ENCODE data around the gene SC5D. TPM values are rescaled to one million over a fixed set of nuclear protein-coding genes. Genes with fewer than 3 reads are reported as not detected.

Gene SC5D
- total RNA-seq, 1 experiment from 2014 or later: 12.1 TPM

DNA sequence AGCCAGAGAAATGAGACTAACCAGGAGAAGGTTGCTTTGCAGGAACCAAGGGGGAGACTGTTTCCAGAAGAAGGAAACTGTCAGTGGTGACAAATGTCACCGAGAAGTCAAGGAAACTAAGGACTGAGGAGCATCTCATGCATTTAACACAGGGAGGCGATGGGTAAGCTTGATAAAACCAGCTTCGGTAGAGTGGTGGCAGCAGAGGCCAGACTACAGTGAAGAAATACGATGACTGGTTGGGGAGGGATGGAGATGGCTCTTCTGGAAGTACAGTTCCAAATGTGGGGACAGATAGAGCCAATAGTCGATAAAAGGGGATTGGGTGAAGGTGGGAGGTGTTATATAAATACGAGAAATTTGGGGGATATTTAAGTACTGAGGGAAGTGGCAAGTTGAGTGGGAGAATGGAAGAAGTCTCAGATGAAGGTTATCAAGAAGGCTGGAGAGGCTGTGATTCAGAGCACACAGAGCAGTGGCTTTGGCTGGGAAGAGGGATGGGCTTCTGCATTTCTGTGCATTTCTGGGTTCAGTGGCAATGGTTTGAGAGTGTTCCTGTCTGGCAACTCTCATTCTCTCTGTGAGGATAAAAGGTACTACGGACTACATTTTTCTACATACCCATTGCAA is 29.2 kb downstream of the SC5D start:
- no peak for DNase-seq (ENCODE audit: low read depth)
- in situ Hi-C loops (cut with HindIII; ENCODE audit: low pct_unique_long_range_greater_than_20kb, low sequenced_read_pairs): no loop called here

- DNase-seq (ENCODE audit: low read depth): no peak
- in situ Hi-C loops (cut with HindIII; ENCODE audit: low pct_unique_long_range_greater_than_20kb, low sequenced_read_pairs): no loop called here
These were observed 30.6 kb downstream of the SC5D start for GRCh38 chr11:121323046-121323607.

- no peak for DNase-seq (ENCODE audit: low read depth)
- in situ Hi-C loops (cut with HindIII; ENCODE audit: low pct_unique_long_range_greater_than_20kb, low sequenced_read_pairs): no loop called here
These were observed 33.7 kb downstream of the SC5D start for GRCh38 chr11:121326230-121326629.

DNA sequence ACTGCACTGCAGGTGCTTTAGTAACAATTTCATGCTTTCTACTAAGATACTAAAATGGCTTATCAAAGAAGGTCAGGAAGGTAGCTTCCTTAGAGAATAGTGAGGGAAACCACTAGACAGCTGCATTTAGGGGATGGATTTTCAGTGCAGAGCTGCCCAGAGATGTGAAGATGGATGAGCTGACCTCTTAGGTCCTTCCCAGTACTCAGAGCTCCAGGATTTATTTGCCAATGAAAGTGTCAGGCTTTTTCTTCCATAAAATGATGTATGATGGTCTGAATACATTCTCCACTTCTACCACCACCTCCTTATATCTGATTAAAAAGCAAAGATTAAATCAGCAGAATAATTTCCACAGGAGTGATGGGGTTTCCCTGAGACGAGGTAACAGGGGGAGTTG is 35.0 kb downstream of the SC5D start:
- in situ Hi-C loops (cut with HindIII; ENCODE audit: low pct_unique_long_range_greater_than_20kb, low sequenced_read_pairs): no loop called here
- no peak for DNase-seq (ENCODE audit: low read depth)

DNA sequence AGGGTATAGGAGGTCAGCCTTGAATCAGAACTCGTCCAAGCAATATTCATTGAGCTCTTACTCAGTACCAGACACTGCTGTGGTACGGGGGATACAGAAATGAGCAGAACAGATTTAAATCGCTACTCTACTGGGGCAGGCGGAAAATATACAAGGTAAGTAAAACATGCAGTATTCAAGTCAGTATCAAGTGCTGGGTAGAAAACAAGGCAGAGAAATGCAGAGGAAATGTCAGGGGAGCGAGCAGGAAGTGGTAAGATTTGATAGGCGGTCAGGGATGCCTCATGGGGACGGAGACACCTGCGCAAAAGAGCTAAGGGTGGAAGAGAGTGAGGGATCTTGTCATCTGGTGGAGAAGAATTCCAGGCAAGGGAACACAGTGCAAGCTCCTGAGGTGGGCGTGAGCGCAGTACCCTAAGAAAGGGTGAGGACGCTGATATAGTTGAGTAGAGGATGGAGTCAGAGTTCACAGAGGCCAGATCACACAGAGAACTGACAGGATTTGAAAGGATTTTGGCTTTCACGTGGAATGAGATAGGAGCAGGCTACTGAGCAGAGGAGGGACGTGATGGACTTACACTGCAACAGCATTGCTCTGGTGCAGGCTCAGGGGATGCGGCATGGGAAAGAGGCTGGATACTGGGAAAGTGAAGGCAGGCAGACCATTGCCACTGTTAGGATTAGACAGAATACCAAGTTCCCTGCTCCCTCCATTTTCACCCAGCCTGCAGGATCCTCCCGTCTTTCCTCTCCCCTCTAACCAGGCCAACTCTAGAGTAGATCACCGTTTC is 35.8 kb downstream of the SC5D start:
- in situ Hi-C loops (cut with HindIII; ENCODE audit: low pct_unique_long_range_greater_than_20kb, low sequenced_read_pairs): no loop called here
- no peak for DNase-seq (ENCODE audit: low read depth)

DNA sequence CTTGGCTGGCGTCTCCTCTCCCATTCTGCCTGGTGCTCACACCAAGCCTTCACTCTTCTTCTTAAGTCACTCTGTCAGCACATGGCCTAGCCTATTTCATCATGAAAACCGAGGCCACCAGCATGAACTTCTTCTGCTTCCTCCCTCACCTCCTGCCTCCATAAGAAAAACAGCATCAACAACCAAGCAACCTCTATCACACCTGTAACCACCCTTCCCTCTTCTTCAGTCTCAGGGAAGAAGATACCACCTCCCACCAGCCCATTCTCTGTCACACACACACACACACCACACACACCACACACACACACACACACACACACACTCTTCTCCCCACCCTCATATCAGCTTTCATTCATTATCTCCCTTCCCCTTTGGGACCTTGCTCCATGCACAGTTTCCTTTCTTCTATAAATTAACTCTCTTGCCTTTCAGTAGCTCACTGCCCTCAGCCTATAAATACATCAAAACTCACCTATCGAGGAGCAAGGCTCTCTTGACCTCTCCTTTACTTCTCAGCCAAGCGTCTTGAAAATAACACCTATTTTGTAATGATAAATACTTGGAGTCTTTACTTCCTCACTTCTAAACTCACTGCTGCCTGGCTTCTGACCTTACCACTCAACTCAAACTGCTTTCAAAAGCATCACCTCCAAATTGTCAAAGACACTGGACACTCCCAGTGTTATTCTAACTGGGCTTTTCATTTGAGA is 36.6 kb downstream of the SC5D start:
- DNase-seq (ENCODE audit: low read depth): no peak
- in situ Hi-C loops (cut with HindIII; ENCODE audit: low pct_unique_long_range_greater_than_20kb, low sequenced_read_pairs): no loop called here

- in situ Hi-C loops (cut with HindIII; ENCODE audit: low pct_unique_long_range_greater_than_20kb, low sequenced_read_pairs): no loop called here
- no peak for DNase-seq (ENCODE audit: low read depth)
These were observed 37.3 kb downstream of the SC5D start for GRCh38 chr11:121329781-121330395.

DNA sequence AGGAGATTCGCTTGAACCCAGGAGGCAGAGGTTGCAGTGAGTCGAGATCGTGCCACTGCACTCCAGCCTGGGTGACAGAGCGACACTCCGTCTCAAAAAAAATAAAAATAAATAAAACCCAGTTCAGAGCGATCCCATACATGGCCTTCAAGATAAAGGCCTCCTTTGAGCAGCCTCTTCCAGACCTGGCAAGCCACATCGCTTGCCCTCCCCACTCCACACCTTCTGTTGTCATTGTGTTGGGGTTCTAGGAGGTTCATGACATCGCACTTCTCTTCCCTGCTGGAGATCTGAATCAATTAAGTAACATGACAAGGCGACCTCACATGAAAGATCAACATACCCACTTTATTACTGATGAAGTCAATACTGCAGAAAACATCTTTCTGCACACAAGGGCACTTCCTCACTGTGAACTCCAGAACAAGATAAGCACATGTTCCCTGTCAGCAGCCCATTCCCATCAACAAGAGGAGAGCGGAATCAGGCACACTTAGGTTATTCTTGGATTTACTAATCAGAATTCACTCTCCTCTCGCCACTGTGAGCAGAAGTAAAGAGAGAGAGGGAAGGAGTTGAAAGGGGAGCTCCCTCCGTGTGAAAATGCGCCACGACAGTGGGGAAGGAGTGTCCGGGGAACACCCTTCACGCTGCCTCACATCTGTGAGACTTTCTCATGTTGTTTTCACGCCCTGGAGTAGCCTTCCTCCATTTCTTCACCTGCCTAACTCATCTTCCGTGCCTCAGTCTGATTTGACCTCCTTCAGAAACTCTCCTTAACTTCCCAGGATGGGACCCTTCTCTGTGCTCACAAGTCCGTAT is 38.3 kb downstream of the SC5D start:
- in situ Hi-C loops (cut with HindIII; ENCODE audit: low pct_unique_long_range_greater_than_20kb, low sequenced_read_pairs): no loop called here
- DNase-seq (ENCODE audit: low read depth): no peak

GRCh38 chr11:121334973-121335710 is 42.6 kb downstream of the SC5D start:
- no peak for DNase-seq (ENCODE audit: low read depth)
- in situ Hi-C loops (cut with HindIII; ENCODE audit: low pct_unique_long_range_greater_than_20kb, low sequenced_read_pairs): no loop called here

DNA sequence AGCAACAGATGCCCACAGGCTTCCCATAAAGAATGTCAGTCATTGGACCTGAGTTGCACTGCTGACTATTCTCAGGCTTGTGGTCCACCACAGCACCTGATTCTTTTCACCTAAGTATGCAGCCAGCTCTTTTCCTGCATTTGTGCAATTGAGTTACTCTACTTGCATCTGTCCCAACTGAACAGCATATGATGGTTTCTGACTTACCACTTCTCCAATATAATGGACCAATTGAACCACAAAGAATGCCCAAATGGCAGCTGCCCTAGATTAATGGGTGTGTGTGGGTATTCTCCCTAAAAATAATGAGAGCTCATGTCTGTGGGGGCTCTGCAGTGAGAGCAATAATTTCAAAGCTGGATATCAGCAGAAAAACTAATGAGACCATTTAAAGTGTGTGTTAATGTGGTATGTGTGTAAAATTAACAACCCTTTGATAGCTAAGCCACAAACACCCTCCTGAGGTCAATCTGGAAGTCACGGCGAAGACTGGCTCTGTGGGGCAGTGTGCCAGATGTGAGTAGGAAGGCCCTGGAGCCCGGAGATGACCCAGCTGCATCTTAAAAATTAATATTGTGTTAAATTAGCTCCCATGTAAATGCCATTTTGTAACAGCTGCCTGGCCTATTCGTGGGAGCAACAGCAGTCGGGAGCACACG is 43.8 kb downstream of the SC5D start:
- no peak for DNase-seq (ENCODE audit: low read depth)
- in situ Hi-C loops (cut with HindIII; ENCODE audit: low pct_unique_long_range_greater_than_20kb, low sequenced_read_pairs): no loop called here

DNA sequence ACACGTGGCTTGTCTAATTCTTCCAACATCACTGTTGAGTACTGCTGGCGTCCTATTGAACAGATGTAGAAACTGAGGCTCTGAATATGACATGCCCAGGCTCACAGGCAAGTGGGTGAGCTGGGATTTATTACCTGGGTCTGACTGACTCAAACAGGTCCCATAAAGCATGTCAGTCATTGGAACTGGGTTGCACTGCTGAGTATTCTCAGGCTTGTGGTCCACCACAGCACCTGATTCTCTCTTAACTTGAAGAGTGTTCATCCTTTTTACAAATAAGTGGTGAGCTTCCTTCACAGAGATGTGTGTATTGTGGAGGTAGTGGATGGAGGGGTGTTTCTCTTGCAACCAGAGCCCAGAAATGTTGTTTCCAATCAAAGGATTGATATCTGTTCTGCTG is 44.5 kb downstream of the SC5D start:
- DNase-seq (ENCODE audit: low read depth): no peak
- in situ Hi-C loops (cut with HindIII; ENCODE audit: low pct_unique_long_range_greater_than_20kb, low sequenced_read_pairs): no loop called here

- in situ Hi-C loops (cut with HindIII; ENCODE audit: low pct_unique_long_range_greater_than_20kb, low sequenced_read_pairs): no loop called here
- no peak for DNase-seq (ENCODE audit: low read depth)
These were observed 45.2 kb downstream of the SC5D start for GRCh38 chr11:121337740-121338272.

DNA sequence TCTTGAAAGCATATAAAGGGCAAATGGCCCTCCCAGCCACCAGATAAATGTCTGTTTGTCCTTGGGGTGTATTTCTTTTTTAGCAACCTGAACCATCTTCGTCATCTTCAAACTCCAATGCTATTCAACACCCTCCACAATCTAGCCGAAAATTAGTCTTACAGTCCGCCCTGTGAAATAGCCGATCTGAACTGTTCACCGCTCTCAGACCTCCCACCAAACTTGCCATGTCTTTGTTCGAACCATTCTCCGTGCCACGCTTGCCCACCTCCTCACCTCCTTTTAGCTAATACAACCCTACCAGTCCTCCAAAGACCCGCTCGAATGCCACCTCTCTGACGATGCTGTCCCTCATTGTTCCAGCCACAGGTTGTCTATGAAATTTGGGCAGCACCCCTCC is 46.0 kb downstream of the SC5D start:
- in situ Hi-C loops (cut with HindIII; ENCODE audit: low pct_unique_long_range_greater_than_20kb, low sequenced_read_pairs): no loop called here
- DNase-seq (ENCODE audit: low read depth): no peak

DNA sequence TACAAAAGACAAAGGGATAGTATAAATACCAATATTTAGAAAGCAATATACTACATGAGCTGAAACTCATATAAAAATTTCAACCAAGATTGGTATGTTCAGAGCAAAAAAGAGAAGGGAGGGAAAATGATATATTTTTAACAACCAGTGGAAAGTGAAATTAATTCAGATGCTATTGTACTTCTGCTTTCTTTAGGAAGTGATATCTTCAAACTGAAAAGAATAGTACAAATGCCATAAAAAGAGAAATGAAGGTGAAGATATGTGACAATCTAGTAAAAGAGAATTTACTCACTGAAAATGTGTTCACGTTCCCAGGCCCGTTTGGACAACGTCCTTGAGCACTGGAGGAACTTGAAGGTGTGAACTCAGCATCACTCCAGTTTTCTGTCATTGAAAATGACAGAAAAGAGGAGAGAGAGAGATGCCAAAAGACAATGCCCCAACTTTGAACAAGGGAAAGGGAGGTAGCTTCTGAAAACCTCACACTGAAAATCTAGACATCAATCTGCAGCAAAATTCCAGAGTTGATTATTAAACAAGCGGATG is 47.5 kb downstream of the SC5D start:
- in situ Hi-C loops (cut with HindIII; ENCODE audit: low pct_unique_long_range_greater_than_20kb, low sequenced_read_pairs): no loop called here
- no peak for DNase-seq (ENCODE audit: low read depth)

GRCh38 chr11:121341609-121342008 is 49.0 kb downstream of the SC5D start:
- in situ Hi-C loops (cut with HindIII; ENCODE audit: low pct_unique_long_range_greater_than_20kb, low sequenced_read_pairs): no loop called here
- no peak for DNase-seq (ENCODE audit: low read depth)

DNA sequence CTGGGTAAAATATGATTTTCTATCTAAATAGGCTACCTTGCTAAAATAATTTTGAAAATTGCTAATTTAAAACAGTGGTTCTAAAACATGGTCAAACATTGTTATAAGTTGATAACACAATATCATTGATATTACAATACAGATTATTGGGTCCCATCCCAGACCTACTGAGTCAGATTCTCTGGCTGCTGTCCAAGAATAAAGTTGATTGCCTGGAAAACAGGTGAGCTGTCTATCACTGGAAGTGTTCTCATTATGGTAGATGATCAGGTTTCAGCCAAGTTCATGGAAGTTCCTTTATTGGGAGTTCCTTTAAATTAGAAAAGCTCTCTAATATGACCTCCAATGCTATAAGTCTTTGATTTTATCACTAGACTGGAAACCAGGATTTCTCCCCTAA is 52.3 kb downstream of the SC5D start:
- no peak for DNase-seq (ENCODE audit: low read depth)
- in situ Hi-C loops (cut with HindIII; ENCODE audit: low pct_unique_long_range_greater_than_20kb, low sequenced_read_pairs): no loop called here

Data from Caki2 (cell line).